K562 (cell line): Measurements from ENCODE around the gene ZNF835.
"Not testable (repeated sequence)": the region's sequence is repeated elsewhere in the genome, so short reads cannot be mapped to it uniquely, and the experiment has no call there.

Experiments used
- EZH2 ChIP-seq: IDR thresholded peaks from 2 replicates; pipeline ENCODE4 v1.6.1; 2012; ENCODE audit warnings: low read depth, mild to moderate bottlenecking, inconsistent platforms, low read length, borderline replicate concordance
- FOXM1 ChIP-seq, 2 experiments: fragments of 450-650 bp in 1 of 2; sonication (generic) in 1 of 2; formaldehyde crosslinking in 1 of 2; IDR thresholded peaks; 2 replicates each; pipeline versions ENCODE4 v1.6.1 to v1.9.0; 2017 to 2022; ENCODE audit warnings: low read depth in 2 of 2, mild to moderate bottlenecking in 2 of 2, missing genetic modification reagents in 1 of 2, moderate library complexity in 1 of 2
- RAD21 ChIP-seq, 2 experiments: fragments of 250-450 bp in 1 of 2; fragments of 450-650 bp in 1 of 2; sonication (Bioruptor Pico) in 1 of 2; formaldehyde crosslinking in 1 of 2; IDR thresholded peaks in 1 of 2; conservative IDR thresholded peaks in 1 of 2; 2 replicates each; pipeline versions ENCODE4 v1.4.0 to v1.8.0; 2020 to 2022; ENCODE audit warnings: mild to moderate bottlenecking in 2 of 2, moderate library complexity in 1 of 2
- TF ChIP-seq, protein P1 (sequence below), 3 experiments: IDR thresholded peaks in 2 of 3; conservative IDR thresholded peaks in 1 of 3; 2 replicates each; pipeline ENCODE4 v1.5.1; 2011 to 2012; ENCODE audit warnings: low read length in 3 of 3, mild to moderate bottlenecking in 3 of 3, control low read depth in 2 of 3, improper control_type of control experiment in 1 of 3, inconsistent platforms in 1 of 3, low read depth in 1 of 3, mixed read lengths in 1 of 3, moderate library complexity in 1 of 3; ENCODE audit not compliant: insufficient read depth in 2 of 3

DNA sequence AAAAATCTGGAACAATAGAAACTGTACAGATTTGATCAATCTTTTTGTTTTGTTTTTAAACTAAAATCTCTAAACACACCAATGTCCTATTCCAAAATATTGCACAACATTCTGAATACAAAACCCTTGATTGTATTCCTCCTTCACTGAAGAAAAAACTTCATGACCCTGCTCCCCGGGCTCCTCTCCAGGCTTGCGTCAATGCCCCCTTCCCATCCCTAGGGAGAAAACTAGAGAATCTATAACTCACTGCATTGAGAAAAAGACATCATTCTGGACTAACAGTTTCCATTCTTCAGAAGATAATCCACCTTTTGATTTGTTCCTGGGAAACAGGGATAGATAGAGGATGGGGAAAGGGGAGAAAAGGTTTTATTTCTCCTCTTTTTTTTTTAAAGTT is 1.1 kb upstream of the ZNF835 start:
- TF ChIP-seq RAD21 (CRISPR knock-in tag; conservative IDR thresholded peaks at IDR 0.05 in 1 of 2, IDR thresholded peaks at IDR 0.05 in 1 of 2); FOXM1 (IDR thresholded peaks at IDR 0.05; ENCODE audit: low read depth); FOXM1 (CRISPR knock-in tag; IDR thresholded peaks at IDR 0.05; ENCODE audit: low read depth); EZH2: not testable (repeated sequence)
- TF ChIP-seq, protein P1, sequence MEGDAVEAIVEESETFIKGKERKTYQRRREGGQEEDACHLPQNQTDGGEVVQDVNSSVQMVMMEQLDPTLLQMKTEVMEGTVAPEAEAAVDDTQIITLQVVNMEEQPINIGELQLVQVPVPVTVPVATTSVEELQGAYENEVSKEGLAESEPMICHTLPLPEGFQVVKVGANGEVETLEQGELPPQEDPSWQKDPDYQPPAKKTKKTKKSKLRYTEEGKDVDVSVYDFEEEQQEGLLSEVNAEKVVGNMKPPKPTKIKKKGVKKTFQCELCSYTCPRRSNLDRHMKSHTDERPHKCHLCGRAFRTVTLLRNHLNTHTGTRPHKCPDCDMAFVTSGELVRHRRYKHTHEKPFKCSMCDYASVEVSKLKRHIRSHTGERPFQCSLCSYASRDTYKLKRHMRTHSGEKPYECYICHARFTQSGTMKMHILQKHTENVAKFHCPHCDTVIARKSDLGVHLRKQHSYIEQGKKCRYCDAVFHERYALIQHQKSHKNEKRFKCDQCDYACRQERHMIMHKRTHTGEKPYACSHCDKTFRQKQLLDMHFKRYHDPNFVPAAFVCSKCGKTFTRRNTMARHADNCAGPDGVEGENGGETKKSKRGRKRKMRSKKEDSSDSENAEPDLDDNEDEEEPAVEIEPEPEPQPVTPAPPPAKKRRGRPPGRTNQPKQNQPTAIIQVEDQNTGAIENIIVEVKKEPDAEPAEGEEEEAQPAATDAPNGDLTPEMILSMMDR (IDR thresholded peaks at IDR 0.05 in 2 of 3, conservative IDR thresholded peaks at IDR 0.05 in 1 of 3; ENCODE audit: insufficient read depth in 2 of 3, low read depth in 1 of 3, low read length in 3 of 3), result not testable (repeated sequence)
